ENCODE results near the gene SLC9A9.

SLC9A9 gene

DNA sequence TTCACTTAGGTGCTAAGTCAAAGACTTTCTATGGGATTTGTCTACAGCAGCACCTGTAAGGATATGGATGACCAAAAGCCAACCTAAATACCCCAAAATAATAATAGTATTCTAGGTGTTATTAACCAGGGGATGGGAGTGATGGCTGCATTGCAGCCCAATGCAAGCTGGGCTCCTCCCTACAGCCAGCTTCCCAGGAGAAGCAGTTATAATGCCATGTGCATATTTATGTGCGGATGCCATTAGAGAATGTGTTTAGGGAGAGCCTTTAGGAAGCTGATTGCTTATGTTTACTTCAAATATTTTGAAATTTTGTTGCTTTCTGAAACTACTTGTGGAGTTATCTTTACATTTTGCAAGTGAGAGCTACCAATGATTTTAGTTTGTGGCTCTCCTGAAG is 491.4 kb downstream of the SLC9A9 start:
- DNase-seq (ENCODE audit: low spot score), result no peak

DNA sequence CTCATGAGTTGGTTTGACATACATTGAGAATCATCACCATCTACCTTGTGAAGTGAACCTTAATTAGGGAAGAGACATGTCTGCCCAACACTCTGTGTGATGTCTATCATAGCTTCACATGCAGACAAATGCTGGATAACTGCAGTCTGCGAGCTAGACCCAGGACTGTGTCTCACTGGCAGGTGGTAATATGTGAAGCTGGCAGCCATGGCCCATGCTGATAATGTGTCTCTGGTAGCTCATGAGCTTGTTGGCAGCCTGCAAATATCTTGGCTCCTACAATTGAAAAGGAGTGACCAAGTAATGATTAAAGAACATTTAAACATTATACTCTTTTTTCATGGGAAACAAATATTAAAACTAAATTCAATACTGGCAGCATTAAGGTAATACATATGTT is 493.9 kb downstream of the SLC9A9 start:
- no peak for DNase-seq (ENCODE audit: low spot score)

DNA sequence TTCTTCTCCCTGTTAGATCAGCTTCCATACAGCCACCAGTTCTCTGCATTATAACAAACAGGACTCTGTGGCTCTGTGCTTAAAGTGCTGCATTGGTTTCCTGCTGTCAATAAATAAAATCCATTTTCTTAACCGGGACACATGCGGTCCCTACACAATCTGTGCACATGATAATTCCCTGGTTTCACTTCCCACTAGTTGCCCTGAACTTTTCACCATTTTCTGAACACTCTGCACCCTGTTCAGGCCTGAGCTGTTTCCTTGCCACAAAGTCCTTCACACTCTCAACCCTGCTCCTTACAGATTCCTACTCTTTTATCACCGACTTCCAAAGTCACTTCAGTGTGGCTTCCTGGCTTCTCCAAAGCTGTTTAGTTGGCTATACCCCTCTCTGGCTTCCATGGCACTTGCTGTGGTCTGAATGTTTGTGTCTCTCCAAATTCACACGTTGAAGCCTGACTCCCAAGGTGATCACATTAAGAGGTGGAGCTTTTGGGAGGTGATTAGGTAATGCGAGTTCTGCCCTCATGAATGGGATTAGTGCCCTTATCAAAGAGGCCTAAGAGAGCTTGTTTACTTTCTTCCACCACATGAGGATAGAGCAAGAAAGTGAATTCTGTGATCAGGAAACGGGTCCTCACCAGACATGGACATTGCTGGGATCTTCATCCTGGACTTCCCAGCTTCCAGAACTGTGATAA is 495.3 kb downstream of the SLC9A9 start:
- DNase-seq (ENCODE audit: low spot score), result no peak

DNA sequence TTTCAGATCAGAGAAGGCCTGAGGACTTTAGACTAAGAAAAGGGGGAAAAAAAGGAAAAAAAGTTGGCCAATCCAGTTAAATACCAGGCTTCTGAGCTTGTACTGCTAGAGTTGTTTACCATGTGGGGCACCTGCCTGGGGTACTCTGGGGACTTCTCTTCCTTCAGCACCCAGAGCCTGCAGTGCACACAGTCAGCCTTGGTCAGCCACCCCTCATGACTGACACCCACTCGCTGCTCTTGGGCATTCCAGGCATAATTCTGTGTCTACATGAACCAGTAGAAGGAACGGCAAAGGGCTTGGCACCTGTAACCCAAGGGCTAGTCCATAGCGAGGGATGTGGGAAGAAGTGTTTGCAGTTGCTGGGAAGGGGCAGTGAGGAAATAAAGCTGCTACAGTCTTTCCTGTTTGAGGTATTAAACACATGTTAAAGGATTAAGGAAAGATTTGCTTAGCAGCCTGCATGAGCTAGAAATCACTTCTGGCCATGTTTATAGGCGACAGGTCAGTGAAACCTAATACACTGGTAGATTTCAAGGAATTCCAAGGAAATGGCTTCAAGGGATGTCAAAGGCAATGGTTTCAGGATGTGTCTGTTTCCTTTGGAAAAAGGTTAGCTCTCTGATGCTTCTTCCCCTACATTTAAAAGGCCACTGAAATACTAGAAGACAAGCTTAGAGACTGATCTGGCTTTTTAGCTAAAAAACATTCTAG is 496.2 kb downstream of the SLC9A9 start:
- no peak for DNase-seq (ENCODE audit: low spot score)

GRCh38 chr3:143351354-143351753 is 496.9 kb downstream of the SLC9A9 start:
- no peak for DNase-seq (ENCODE audit: low spot score)

DNA sequence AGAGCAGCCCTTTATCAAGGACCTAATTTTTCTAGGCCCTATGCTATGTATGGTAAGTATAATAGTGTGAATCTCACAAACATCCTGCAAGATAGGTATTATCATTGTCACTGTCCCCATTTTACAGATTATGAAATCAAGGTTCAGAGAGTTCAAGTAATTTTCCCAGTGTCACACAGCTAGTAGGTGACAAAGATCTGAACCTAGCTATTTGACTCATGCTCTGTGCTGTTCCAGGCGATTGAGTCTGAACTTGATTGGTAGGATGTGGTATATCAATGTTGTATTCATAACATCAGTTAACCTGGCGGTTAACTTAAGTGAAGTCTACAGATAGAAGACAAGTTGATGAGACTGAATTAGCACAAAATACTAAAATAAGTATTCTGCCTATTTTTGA is 498.8 kb downstream of the SLC9A9 start:
- no peak for DNase-seq (ENCODE audit: low spot score)

GRCh38 chr3:143348486-143349327 is 499.6 kb downstream of the SLC9A9 start:
- peak; percentile 23 for DNase-seq (ENCODE audit: low spot score)

DNA sequence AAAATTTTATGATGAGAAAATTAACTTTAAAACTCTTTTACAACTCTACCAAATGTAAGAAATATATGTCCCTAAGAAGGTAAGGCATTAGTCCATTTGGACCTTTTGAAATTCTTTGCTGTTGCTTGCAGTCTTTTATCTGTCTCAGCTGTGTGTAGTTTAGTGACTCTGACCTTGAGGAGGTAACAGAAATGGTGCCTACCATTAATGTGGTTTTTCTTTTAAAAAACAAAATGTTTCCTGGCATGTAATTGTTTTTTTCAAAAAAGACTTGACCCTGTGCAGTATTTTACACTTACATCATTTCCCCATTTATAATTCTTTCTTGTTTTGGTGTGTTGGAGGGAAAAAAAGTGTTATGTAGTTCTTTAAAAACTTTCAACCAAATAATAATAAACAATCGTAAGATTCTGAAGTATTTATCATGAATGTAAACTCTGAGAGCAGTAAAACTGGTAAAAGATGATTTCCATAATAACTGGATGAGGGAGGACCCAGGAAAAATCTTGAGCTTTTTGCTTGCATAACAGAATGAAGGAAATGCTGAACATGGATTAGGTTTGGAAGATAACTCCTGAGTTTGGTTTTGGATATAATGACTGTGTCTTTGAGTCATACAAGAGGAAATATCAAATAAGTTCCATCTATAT is 503.6 kb downstream of the SLC9A9 start:
- DNase-seq (ENCODE audit: low spot score), result no peak

DNA sequence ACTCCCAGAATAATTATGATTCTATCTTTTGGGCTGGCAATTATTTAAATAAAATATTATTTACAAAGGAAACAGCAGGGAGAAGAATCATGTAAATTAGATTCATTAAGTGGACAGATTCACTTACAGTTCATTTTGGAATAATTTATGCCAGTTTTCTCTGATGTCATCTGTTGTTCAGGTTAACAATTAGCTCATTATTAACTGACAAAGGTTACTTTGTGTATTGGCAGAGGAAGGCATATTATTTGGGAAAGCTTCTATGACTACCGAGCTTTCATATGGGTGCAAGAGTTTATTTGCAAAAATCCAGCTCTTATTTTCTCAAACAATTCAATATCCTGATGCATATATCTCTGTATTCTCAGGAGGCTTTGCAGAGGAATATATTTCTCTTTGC is 504.3 kb downstream of the SLC9A9 start:
- no peak for DNase-seq (ENCODE audit: low spot score)

- DNase-seq (ENCODE audit: low spot score), result no peak
Measured at GRCh38 chr3:143343031-143343430, 505.2 kb downstream of the SLC9A9 start.

- DNase-seq (ENCODE audit: low spot score), result no peak
Measured at GRCh38 chr3:143339451-143339850, 508.8 kb downstream of the SLC9A9 start.

- no peak for DNase-seq (ENCODE audit: low spot score)
Measured at GRCh38 chr3:143337387-143337786, 510.9 kb downstream of the SLC9A9 start.

- no peak for DNase-seq (ENCODE audit: low spot score)
Measured at GRCh38 chr3:143334231-143334630, 514.0 kb downstream of the SLC9A9 start.

DNA sequence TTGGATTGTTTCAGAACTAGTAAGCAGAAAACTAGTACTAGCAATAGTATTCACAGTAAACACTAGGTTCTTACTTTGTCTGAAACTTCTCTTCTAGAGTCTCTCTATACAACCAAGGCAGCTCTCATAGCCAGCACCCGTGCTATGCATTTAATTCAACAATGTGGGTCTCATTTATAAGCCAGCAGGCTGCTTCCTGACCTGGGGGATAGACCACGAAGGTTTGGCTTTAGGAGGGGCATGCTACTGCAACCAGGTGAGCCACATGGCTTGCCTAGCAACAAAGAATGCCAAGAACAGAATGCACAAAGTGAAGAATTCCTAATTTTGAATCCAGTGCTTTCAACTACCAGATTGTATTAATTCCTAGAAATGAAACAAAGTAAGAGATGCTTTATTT is 514.9 kb downstream of the SLC9A9 start:
- DNase-seq (ENCODE audit: low spot score), result no peak

- no peak for DNase-seq (ENCODE audit: low spot score)
Measured at GRCh38 chr3:143332026-143332425, 516.2 kb downstream of the SLC9A9 start.

DNA sequence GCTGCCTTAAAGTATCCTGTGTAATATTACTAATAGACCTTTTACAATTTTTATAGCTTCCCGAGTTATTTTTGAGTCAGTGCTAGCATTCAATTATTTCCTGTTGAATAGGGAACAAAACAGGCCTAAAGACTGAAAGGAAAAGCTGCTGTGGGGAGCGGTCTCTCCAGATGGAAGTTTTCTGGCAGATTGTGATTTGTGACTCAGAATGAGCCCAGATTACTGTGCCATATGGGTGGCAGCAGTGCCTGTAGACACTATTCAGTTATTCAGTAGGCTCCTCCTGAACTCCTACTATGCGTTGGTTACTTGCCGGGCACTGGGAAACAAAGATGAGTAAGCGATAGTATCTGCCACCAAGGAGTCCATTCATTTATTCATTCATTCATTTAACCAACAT is 516.9 kb downstream of the SLC9A9 start:
- DNase-seq (ENCODE audit: low spot score), result no peak

DNA sequence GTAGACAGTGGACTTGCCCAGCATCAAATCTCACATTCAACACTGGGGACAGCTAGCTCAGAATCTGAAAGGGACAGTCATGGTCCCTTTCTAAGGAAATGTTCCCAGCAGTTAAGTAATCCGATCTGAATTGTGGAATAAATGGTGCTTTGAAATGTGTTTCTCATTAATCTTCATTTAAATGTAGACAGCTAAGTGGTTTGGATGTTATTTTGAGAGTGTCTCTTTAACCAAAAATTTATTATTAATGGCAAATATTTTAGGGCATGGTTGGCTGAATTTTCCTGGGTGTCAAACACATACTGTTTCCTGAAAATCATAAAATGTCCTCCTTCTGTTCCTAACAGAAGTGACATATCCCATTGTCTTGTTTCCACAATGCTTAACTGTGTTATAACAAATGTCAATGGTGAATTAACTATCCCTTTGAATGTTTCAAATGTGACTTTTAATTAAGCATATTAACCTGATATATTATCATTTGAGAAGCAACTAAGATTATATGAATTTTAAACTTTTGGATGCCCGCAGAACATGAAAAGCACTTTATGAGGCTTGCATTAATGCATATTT is 517.9 kb downstream of the SLC9A9 start:
- DNase-seq (ENCODE audit: low spot score), result no peak

DNA sequence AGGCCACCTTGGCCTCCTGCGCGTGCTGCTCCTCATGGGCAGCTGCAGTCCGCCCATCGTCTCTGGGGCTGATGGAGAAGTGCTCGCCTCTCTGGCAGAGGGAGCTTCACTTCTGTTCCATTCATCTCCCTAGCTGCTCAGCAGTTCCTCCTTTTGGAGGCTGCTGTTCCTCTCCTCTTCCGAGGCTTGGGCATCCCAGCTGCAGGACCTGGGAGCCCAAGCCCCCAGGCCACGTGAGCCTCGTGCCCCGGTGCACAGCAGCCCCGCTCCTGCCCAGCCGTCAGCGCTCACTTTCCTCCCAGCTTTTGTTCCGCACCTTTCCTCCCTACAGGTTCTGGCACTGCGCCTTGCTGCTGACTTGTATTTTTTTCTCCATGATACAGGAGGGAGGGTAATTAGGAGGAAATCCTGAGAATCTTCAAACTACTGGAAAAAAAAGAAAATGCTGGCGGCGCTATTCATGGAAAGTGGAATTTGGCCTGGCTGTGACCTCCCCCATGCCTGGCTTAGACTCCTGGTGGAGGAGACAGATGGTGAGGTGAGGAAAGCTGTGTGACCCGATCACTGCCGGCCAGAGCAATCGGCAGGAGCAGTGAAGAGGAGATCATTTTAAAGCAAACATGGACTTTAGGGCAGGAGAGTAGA is 518.6 kb downstream of the SLC9A9 start:
- DNase-seq (ENCODE audit: low spot score), result no peak

DNA sequence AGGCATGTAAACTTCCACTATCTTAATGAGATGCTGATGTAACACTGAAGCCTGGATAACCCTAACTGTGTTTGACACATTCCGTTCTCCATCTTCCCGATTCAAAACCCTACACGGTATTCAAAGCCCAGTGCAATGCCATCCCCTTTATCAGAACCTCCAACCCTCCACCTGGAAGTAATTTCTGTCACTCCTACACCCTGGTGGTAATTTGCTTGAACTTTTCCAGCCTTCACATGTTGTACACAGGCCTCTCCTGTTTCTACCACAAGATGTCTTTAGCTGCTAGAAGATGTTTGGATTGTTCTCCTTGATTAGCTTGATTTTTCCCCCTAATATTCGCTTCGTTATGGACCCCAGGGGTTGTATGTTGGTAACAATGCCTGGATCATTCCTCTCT is 519.8 kb downstream of the SLC9A9 start:
- DNase-seq (ENCODE audit: low spot score), result peak; percentile 16

GRCh38 chr3:143326983-143327778 is 521.1 kb downstream of the SLC9A9 start:
- DNase-seq (ENCODE audit: low spot score), result no peak

All from NAMALWA (cell line).